HCT116 (cell line): ENCODE data around the gene SARS1. TPM values are rescaled to one million over a fixed set of nuclear protein-coding genes. Genes with fewer than 3 reads are reported as not detected.

Experiments used
- ATAC-seq: fragments of 200-7000 bp; cut with Tn5 transposase; 2 replicates; pipeline ENCODE4 v1.9.1; 2020; ENCODE audit warnings: mild to moderate bottlenecking, moderate library complexity
- BruUV-seq: library from RNA; stranded (reverse); fragments of 400-500 nt; replicated peaks from 2 replicates; lab custom pipeline; 2021; lab: Mats Ljungman, UMichigan
- CTCF ChIA-PET: fragments of 300-600 bp; sonication (Branson Sonifier 250); formaldehyde crosslinking; loops from one replicate; lab custom pipeline; 2021; ENCODE audit warnings: antibody characterized with exemption; lab: Charles Lee
- POLR2A ChIA-PET: fragments of 300-600, 350-600 bp; sonication (Branson Sonifier 250); formaldehyde crosslinking; loops from one replicate; lab custom pipeline; 2021; ENCODE audit warnings: antibody characterized with exemption; lab: Charles Lee
- RAD21 ChIA-PET, 2 experiments: fragments of 300-600 bp; sonication (Branson Sonifier 250); formaldehyde crosslinking; loops; one replicate each; lab custom pipeline; 2023; ENCODE audit warnings: low total read pairs in 2 of 2; ENCODE audit not compliant: uncharacterized antibody in 2 of 2, unreplicated experiment in 2 of 2, low non-redundant PET in 1 of 2; lab: Charles Lee
- DNase-seq: peaks from one replicate; pipeline ENCODE4 v3.0.0-alpha.2; 2010; ENCODE audit warnings: low read depth, low spot score
- H2AFZ ChIP-seq: fragments of 200-600 bp; shearing (Covaris generic), sonication (generic); 2 replicates; pipeline ENCODE4 v1.6.1; 2017; ENCODE audit warnings: low read depth, mixed run types, mixed read lengths, antibody characterized with exemption, low read length; ENCODE audit not compliant: poor library complexity, severe bottlenecking
- H3K27ac ChIP-seq: 2 replicates; pipeline ENCODE4 v1.5.1; 2012; ENCODE audit warnings: low read depth, low read length
- H3K27me3 ChIP-seq: fragments of 200-600 bp; sonication (generic); 2 replicates; pipeline ENCODE4 v1.6.1; 2016; ENCODE audit warnings: mixed run types, low read length, mixed read lengths; ENCODE audit not compliant: insufficient read depth
- H3K36me3 ChIP-seq, 2 experiments: fragments of 200-500 bp in 1 of 2; fragments of 200-600 bp in 1 of 2; sonication (Bioruptor generic) in 1 of 2; sonication (generic) in 1 of 2; 2 replicates each; pipeline versions ENCODE4 v1.5.1 to v1.6.1; 2014 to 2016; ENCODE audit warnings: low read length in 2 of 2, inconsistent platforms in 1 of 2, mixed read lengths in 1 of 2, mixed run types in 1 of 2; ENCODE audit not compliant: insufficient read depth in 2 of 2, control insufficient read depth in 1 of 2
- H3K4me1 ChIP-seq, 2 experiments: fragments of 200-600 bp in 1 of 2; sonication (generic) in 1 of 2; 2 replicates each; pipeline versions ENCODE4 v1.5.1 to v1.6.1; 2012 to 2017; ENCODE audit warnings: low read length in 2 of 2, inconsistent platforms in 1 of 2, mild to moderate bottlenecking in 1 of 2, mixed read lengths in 1 of 2, mixed run types in 1 of 2, moderate library complexity in 1 of 2; ENCODE audit not compliant: insufficient read depth in 2 of 2, control insufficient read depth in 1 of 2
- H3K4me2 ChIP-seq: fragments of 200-600 bp; sonication (generic); 2 replicates; pipeline ENCODE4 v1.6.1; 2017; ENCODE audit warnings: mixed run types, low read length, mixed read lengths
- H3K4me3 ChIP-seq, 2 experiments: fragments of 200-600 bp in 1 of 2; sonication (generic) in 1 of 2; replicated peaks in 1 of 2; 2 replicates each; pipeline ENCODE4 v1.5.1; 2011 to 2016; ENCODE audit warnings: low read length in 2 of 2, control low read depth in 1 of 2, low read depth in 1 of 2, mild to moderate bottlenecking in 1 of 2, mixed read lengths in 1 of 2, mixed run types in 1 of 2
- H3K79me2 ChIP-seq: fragments of 200-600 bp; sonication (generic); 2 replicates; pipeline ENCODE4 v1.6.1; 2017; ENCODE audit warnings: mild to moderate bottlenecking, mixed run types, low read length, moderate library complexity, mixed read lengths; ENCODE audit not compliant: insufficient read depth
- H3K9ac ChIP-seq: fragments of 200-600 bp; sonication (generic); 2 replicates; pipeline ENCODE4 v1.6.1; 2016; ENCODE audit warnings: low read length, mixed read lengths
- H3K9me2 ChIP-seq: fragments of 200-600 bp; sonication (generic), shearing (Covaris generic); 2 replicates; pipeline ENCODE4 v1.6.1; 2017; ENCODE audit warnings: mixed run types, mild to moderate bottlenecking, moderate library complexity; ENCODE audit not compliant: insufficient read depth
- H3K9me3 ChIP-seq, 2 experiments: fragments of 200-500 bp in 1 of 2; fragments of 200-600 bp in 1 of 2; sonication (Bioruptor generic) in 1 of 2; sonication (generic) in 1 of 2; 2 replicates each; pipeline ENCODE4 v1.6.1; 2014 to 2017; ENCODE audit warnings: low read length in 2 of 2, mixed read lengths in 2 of 2, inconsistent platforms in 1 of 2, low read depth in 1 of 2, mild to moderate bottlenecking in 1 of 2, mixed run types in 1 of 2, moderate library complexity in 1 of 2; ENCODE audit not compliant: control insufficient read depth in 1 of 2, insufficient read depth in 1 of 2
- H4K20me1 ChIP-seq: fragments of 200-600 bp; sonication (generic), shearing (Covaris generic); 2 replicates; pipeline ENCODE4 v1.6.1; 2017; ENCODE audit warnings: mixed run types, mild to moderate bottlenecking, moderate library complexity; ENCODE audit not compliant: insufficient read depth
- CBX3 ChIP-seq: IDR thresholded peaks from 2 replicates; pipeline ENCODE4 v1.6.1; 2012; ENCODE audit warnings: low read depth
- CTCF ChIP-seq, 3 experiments: fragments of 200-600 bp in 1 of 3; sonication (generic) in 1 of 3; IDR thresholded peaks in 2 of 3; conservative IDR thresholded peaks in 1 of 3; 2 replicates each; pipeline ENCODE4 v1.5.1; 2012 to 2017; ENCODE audit warnings: low read depth in 2 of 3, low read length in 2 of 3, antibody characterized with exemption in 1 of 3, borderline replicate concordance in 1 of 3, control low read depth in 1 of 3, mild to moderate bottlenecking in 1 of 3, mixed read lengths in 1 of 3, mixed run types in 1 of 3, moderate library complexity in 1 of 3; ENCODE audit not compliant: insufficient read depth in 1 of 3
- ELF1 ChIP-seq: IDR thresholded peaks from 2 replicates; pipeline ENCODE4 v1.6.1; 2012; ENCODE audit warnings: low read depth, borderline replicate concordance
- FOSL1 ChIP-seq: IDR thresholded peaks from 2 replicates; pipeline ENCODE4 v1.6.1; 2012; ENCODE audit warnings: low read depth
- JUND ChIP-seq: IDR thresholded peaks from 2 replicates; pipeline ENCODE4 v1.6.1; 2012
- MAX ChIP-seq: IDR thresholded peaks from 2 replicates; pipeline ENCODE4 v1.6.1; 2012
- RAD21 ChIP-seq: IDR thresholded peaks from 2 replicates; pipeline ENCODE4 v1.6.1; 2012; ENCODE audit warnings: low read depth, mild to moderate bottlenecking
- SP1 ChIP-seq: IDR thresholded peaks from 2 replicates; pipeline ENCODE4 v1.6.1; 2012; ENCODE audit warnings: low read depth
- YY1 ChIP-seq: IDR thresholded peaks from 2 replicates; pipeline ENCODE4 v1.6.1; 2011; ENCODE audit warnings: low read length, low read depth, moderate library complexity, mild to moderate bottlenecking; ENCODE audit not compliant: insufficient replicate concordance; ENCODE audit errors: extremely low read depth
- ZFX ChIP-seq: fragments of 450-650 bp; IDR thresholded peaks from 2 replicates; pipeline ENCODE4 v1.6.1; 2017
- intact Hi-C: fragments of 100-400 bp; cut with micrococcal nuclease; formaldehyde crosslinking; loops from 2 replicates; pipeline ENCODE4 v1.10.0; 2022
- total RNA-seq: library from RNA; stranded (reverse); gene quantifications from one replicate; pipeline ENCODE4 v1.2.1, GENCODE V29; 2021; ENCODE audit not compliant: unreplicated experiment
- TF ChIP-seq, protein P1 (sequence below): IDR thresholded peaks from 2 replicates; pipeline ENCODE4 v1.6.1; 2012; ENCODE audit warnings: low read depth

SARS1 gene
- total RNA-seq, 1 experiment from 2014 or later, result 206 TPM

- TF ChIP-seq CTCF (IDR thresholded peaks at IDR 0.05 in 2 of 3, conservative IDR thresholded peaks at IDR 0.05 in 1 of 3; ENCODE audit: borderline replicate concordance in 1 of 3, insufficient read depth in 1 of 3, low read depth in 2 of 3, low read length in 2 of 3) (no peak), ELF1 (peak; percentile 46; the same call in 1 of the 2 replicates)
- TF ChIP-seq, all 23 proteins: peak for 5
Observed at GRCh38 chr1:109213824-109214693, at the start of gene SARS1 (continued).

GRCh38 chr1:109164538-109164937, 49.2 kb upstream of the SARS1 start:
- TF ChIP-seq ZFX, result no peak
- no peak for TF ChIP-seq ELF1
- TF ChIP-seq, protein P1, sequence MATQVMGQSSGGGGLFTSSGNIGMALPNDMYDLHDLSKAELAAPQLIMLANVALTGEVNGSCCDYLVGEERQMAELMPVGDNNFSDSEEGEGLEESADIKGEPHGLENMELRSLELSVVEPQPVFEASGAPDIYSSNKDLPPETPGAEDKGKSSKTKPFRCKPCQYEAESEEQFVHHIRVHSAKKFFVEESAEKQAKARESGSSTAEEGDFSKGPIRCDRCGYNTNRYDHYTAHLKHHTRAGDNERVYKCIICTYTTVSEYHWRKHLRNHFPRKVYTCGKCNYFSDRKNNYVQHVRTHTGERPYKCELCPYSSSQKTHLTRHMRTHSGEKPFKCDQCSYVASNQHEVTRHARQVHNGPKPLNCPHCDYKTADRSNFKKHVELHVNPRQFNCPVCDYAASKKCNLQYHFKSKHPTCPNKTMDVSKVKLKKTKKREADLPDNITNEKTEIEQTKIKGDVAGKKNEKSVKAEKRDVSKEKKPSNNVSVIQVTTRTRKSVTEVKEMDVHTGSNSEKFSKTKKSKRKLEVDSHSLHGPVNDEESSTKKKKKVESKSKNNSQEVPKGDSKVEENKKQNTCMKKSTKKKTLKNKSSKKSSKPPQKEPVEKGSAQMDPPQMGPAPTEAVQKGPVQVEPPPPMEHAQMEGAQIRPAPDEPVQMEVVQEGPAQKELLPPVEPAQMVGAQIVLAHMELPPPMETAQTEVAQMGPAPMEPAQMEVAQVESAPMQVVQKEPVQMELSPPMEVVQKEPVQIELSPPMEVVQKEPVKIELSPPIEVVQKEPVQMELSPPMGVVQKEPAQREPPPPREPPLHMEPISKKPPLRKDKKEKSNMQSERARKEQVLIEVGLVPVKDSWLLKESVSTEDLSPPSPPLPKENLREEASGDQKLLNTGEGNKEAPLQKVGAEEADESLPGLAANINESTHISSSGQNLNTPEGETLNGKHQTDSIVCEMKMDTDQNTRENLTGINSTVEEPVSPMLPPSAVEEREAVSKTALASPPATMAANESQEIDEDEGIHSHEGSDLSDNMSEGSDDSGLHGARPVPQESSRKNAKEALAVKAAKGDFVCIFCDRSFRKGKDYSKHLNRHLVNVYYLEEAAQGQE, result no peak
- TF ChIP-seq RAD21, result no peak
- no peak for TF ChIP-seq SP1
- no peak for TF ChIP-seq JUND
- TF ChIP-seq MAX, result no peak
- no peak for TF ChIP-seq CBX3
- TF ChIP-seq YY1, result no peak
- TF ChIP-seq FOSL1, result no peak
- TF ChIP-seq CTCF (IDR thresholded peaks at IDR 0.05 in 2 of 3, conservative IDR thresholded peaks at IDR 0.05 in 1 of 3; ENCODE audit: borderline replicate concordance in 1 of 3, insufficient read depth in 1 of 3, low read depth in 2 of 3, low read length in 2 of 3), result no peak
- TF ChIP-seq, all 23 proteins: peak for 0
- RAD21 ChIA-PET, result no interaction called here
- BruUV-seq, result no TSS peak

More at GRCh38 chr1:109164538-109164937, 49.2 kb upstream of the SARS1 start:
- Histone ChIP-seq H3K9me2 (no peaks in the 10 kb centered on the region), H3K4me1 (no peaks in the 10 kb centered on the region), H2AFZ (no peak overlapping the region), H3K9ac (no peak overlapping the region), H4K20me1 (no peaks in the 10 kb centered on the region), H3K9me3 (no peaks in the 10 kb centered on the region), H3K27ac (no peak overlapping the region), H3K27me3 (no peaks in the 10 kb centered on the region), H3K4me2 (no peak overlapping the region), H3K36me3 (no peaks in the 10 kb centered on the region), H3K79me2 (no peaks in the 10 kb centered on the region), H3K4me3 (no peak overlapping the region)
- ATAC-seq (no peak), DNase-seq (no peak)
- POLR2A ChIA-PET, result no interaction called here
- CTCF ChIA-PET, result no interaction called here
- intact Hi-C loops, result no loop called here
